Endothelial cell of umbilical vein (primary cell): Measurements from ENCODE around the gene AUTS2. TPM values are rescaled to one million over a fixed set of nuclear protein-coding genes. Genes with fewer than 3 reads are reported as not detected.

Experiments
- BruUV-seq: library from RNA; stranded (reverse); fragments of 400-500 nt; replicated peaks from 2 replicates; lab custom pipeline; 2021; lab: Mats Ljungman, UMichigan
- CTCF ChIA-PET: fragments of 300-600, 350-600 bp; sonication (Branson Sonifier 250); formaldehyde crosslinking; loops from one replicate; lab custom pipeline; 2021; ENCODE audit warnings: antibody characterized with exemption, inconsistent platforms; lab: Charles Lee
- POLR2A ChIA-PET: fragments of 300-600, 350-600 bp; sonication (Branson Sonifier 250); formaldehyde crosslinking; loops from one replicate; lab custom pipeline; 2021; ENCODE audit warnings: antibody characterized with exemption, inconsistent platforms; lab: Charles Lee
- DNase-seq: peaks from one replicate; pipeline ENCODE4 v3.0.0-alpha.2; 2011; ENCODE audit warnings: low read depth, low spot score
- FAIRE-seq: peaks from 2 replicates; lab custom pipeline; 2011; peaks lifted over from hg19 to GRCh38; lab: Jason Lieb, UNC
- H2AFZ ChIP-seq: 2 replicates; pipeline ENCODE4 v1.6.0; 2012; ENCODE audit warnings: low read depth, low read length, control low read depth, inconsistent platforms
- H3K27ac ChIP-seq: 2 replicates; pipeline ENCODE4 v1.5.1; 2011; ENCODE audit warnings: low read depth, mild to moderate bottlenecking, control low read depth, low read length, moderate library complexity; ENCODE audit not compliant: insufficient read depth
- H3K27me3 ChIP-seq, 2 experiments: 2 replicates each; pipeline versions ENCODE4 v1.6.0 to v1.6.1; 2011; ENCODE audit warnings: low read length in 2 of 2, mixed read lengths in 1 of 2; ENCODE audit not compliant: control insufficient read depth in 2 of 2, insufficient read depth in 2 of 2
- H3K36me3 ChIP-seq, 2 experiments: 2 replicates in 1 of 2; 3 replicates in 1 of 2; pipeline ENCODE4 v1.5.1; 2011; ENCODE audit warnings: low read length in 2 of 2, mild to moderate bottlenecking in 1 of 2, moderate library complexity in 1 of 2; ENCODE audit not compliant: control insufficient read depth in 2 of 2, insufficient read depth in 2 of 2; ENCODE audit errors: extremely low read depth in 1 of 2
- H3K4me1 ChIP-seq: 3 replicates; pipeline ENCODE4 v1.5.1; 2011; ENCODE audit warnings: mild to moderate bottlenecking, low read length; ENCODE audit not compliant: control insufficient read depth, insufficient read depth; ENCODE audit errors: extremely low read depth
- H3K4me2 ChIP-seq: 2 replicates; pipeline ENCODE4 v1.6.1; 2011; ENCODE audit warnings: low read length, control low read depth, mixed read lengths; ENCODE audit not compliant: insufficient read depth
- H3K4me3 ChIP-seq, 3 experiments: fragments of 200-600 bp in 1 of 3; sonication (generic), shearing (Covaris generic) in 1 of 3; replicated peaks in 1 of 3; 2 replicates each; pipeline ENCODE4 v1.5.1; 2011 to 2016; ENCODE audit warnings: control low read depth in 3 of 3, low read length in 3 of 3, mild to moderate bottlenecking in 2 of 3, inconsistent platforms in 1 of 3, low read depth in 1 of 3, moderate library complexity in 1 of 3; ENCODE audit not compliant: insufficient read depth in 1 of 3
- H3K79me2 ChIP-seq: 2 replicates; pipeline ENCODE4 v1.6.0; 2012; ENCODE audit warnings: low read length, inconsistent platforms; ENCODE audit not compliant: control insufficient read depth, insufficient read depth
- H3K9ac ChIP-seq: replicated peaks from 2 replicates; pipeline ENCODE3; 2011; ENCODE audit warnings: low read length, control low read depth; ENCODE audit not compliant: insufficient read depth; ENCODE audit errors: extremely low read depth
- H3K9me1 ChIP-seq: replicated peaks from 3 replicates; pipeline ENCODE4 v1.6.0; 2011; ENCODE audit warnings: mild to moderate bottlenecking, low read length; ENCODE audit not compliant: control insufficient read depth, insufficient read depth; ENCODE audit errors: extremely low read depth
- H3K9me3 ChIP-seq: replicated peaks from 2 replicates; pipeline ENCODE4 v1.5.1; 2012; ENCODE audit warnings: low read length, inconsistent platforms; ENCODE audit not compliant: control insufficient read depth, insufficient read depth
- H4K20me1 ChIP-seq: replicated peaks from 2 replicates; pipeline ENCODE3; 2011; ENCODE audit warnings: mild to moderate bottlenecking, low read length; ENCODE audit not compliant: control insufficient read depth, insufficient read depth; ENCODE audit errors: extremely low read depth
- EZH2 ChIP-seq: IDR thresholded peaks from 2 replicates; pipeline ENCODE4 v1.6.1; 2012; ENCODE audit warnings: borderline replicate concordance, low read depth, mild to moderate bottlenecking, moderate library complexity, low read length, inconsistent platforms; ENCODE audit not compliant: severe bottlenecking
- FOS ChIP-seq: IDR thresholded peaks from 2 replicates; pipeline ENCODE4 v1.6.1; 2011; ENCODE audit warnings: mild to moderate bottlenecking, low read length, moderate library complexity, borderline replicate concordance; ENCODE audit not compliant: insufficient read depth
- GATA2 ChIP-seq: IDR thresholded peaks from 2 replicates; pipeline ENCODE4 v1.7.0; 2011; ENCODE audit warnings: low read depth, mild to moderate bottlenecking, moderate library complexity, mixed read lengths, low read length; ENCODE audit not compliant: insufficient read length, insufficient read depth
- JUN ChIP-seq: IDR thresholded peaks from 2 replicates; pipeline ENCODE4 v1.6.1; 2011; ENCODE audit warnings: borderline replicate concordance, low read depth; ENCODE audit not compliant: insufficient read length, insufficient read depth
- MYC ChIP-seq: IDR thresholded peaks from one replicate; pipeline ENCODE4 v1.6.1; 2011; ENCODE audit warnings: mild to moderate bottlenecking, low read depth, low read length
- POLR2A ChIP-seq: IDR thresholded peaks from 2 replicates; pipeline ENCODE4 v1.6.1; 2012; ENCODE audit warnings: low read depth, mild to moderate bottlenecking, control low read depth, low read length
- POLR2AphosphoS5 ChIP-seq: IDR thresholded peaks from 2 replicates; pipeline ENCODE4 v1.6.1; 2012; ENCODE audit warnings: low read depth, mild to moderate bottlenecking, control low read depth, low read length, moderate library complexity; ENCODE audit not compliant: insufficient read depth
- dilution Hi-C: fragments of 300-500 bp; cut with MboI; formaldehyde crosslinking; loops from one replicate; pipeline ENCODE4 v1.15.0; 2019; ENCODE audit warnings: low sequenced_read_pairs; ENCODE audit not compliant: extremely low pct_ligation_motif_present
- intact Hi-C: fragments of 100-400 bp; cut with micrococcal nuclease; formaldehyde crosslinking; loops from one replicate; pipeline ENCODE4 v1.10.0; 2022
- polyA plus RNA-seq, 4 experiments: library from polyadenylated mRNA; depleted of rRNA in 3 of 4; stranded (reverse) in 3 of 4; unstranded in 1 of 4; fragments of >200 nt; gene quantifications; 2 replicates each; pipeline versions ENCODE4 v1.2.1 to v1.2.3, GENCODE V29; 2011 to 2012; ENCODE audit warnings: missing spikeins in 1 of 4
- total RNA-seq: library from RNA; stranded (reverse); gene quantifications from 2 replicates; pipeline ENCODE4 v1.2.3, GENCODE V29; 2021
- TF ChIP-seq, protein P1 (sequence below): IDR thresholded peaks from 2 replicates; pipeline ENCODE4 v1.6.1; 2011; ENCODE audit not compliant: insufficient read depth, insufficient read length
- TF ChIP-seq, protein P2 (sequence below), 2 donors: IDR thresholded peaks; 1 replicate in 1 of 2; 2 replicates in 1 of 2; pipeline ENCODE4 v1.5.1; 2011; ENCODE audit warnings: low read length in 2 of 2, mild to moderate bottlenecking in 2 of 2, moderate library complexity in 2 of 2, control low read depth in 1 of 2, inconsistent platforms in 1 of 2, low read depth in 1 of 2; ENCODE audit not compliant: insufficient read depth in 1 of 2; ENCODE audit errors: extremely low read depth in 1 of 2

The AUTS2 gene
- total and polyA plus RNA-seq, 2 donors (not counting 3 experiments of a cell fraction or from before 2014, with no cell fraction given), result 0.59 to 8.0 TPM

DNA sequence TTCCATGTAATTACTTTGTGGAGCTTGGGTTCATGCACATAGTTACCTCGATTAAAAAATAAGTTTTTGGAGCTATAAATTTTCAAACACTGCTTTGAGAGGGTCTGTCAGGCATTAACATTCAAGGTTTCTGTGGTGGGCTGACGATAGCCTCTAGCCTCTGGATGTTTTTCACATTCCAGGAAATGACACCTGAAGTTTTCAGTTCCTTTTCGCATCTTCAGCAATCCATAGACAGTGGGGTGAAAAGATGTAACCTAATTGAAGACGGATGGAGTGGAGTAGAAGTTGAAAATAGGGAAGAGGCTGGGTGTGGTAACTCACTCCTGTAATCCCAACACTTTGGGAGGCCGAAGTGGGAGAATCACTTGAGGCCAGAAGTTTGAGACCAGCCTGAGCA, 197.7 kb downstream of the AUTS2 start:
- Histone ChIP-seq H3K4me2 (no peak overlapping the region), H3K36me3 (no peaks in the 10 kb centered on the region), H3K79me2 (no peaks in the 10 kb centered on the region), H3K4me1 (no peaks in the 10 kb centered on the region), H4K20me1 (no peaks in the 10 kb centered on the region), H3K4me3 (no peak overlapping the region), H3K27me3 (no peaks in the 10 kb centered on the region), H3K9me1 (no peaks in the 10 kb centered on the region), H3K27ac (no peak overlapping the region), H3K9me3 (no peaks in the 10 kb centered on the region), H2AFZ (no peak overlapping the region), H3K9ac (no peak overlapping the region)
- ChIA-PET CTCF (no interaction called here), POLR2A (interaction anchor here (0.7 kb wide), 1 partner anchor 772 kb away, joined by 4 read pairs; no protein-coding TSS in a partner anchor)
- FAIRE-seq (no peak), DNase-seq (no peak)
- intact Hi-C loops, result loop anchor here (5.0 kb wide), 1 partner anchor 1236 kb away; no protein-coding TSS in a partner anchor
- BruUV-seq, result no TSS peak
- TF ChIP-seq EZH2, result no peak
- no peak for TF ChIP-seq GATA2
- TF ChIP-seq, protein P1, sequence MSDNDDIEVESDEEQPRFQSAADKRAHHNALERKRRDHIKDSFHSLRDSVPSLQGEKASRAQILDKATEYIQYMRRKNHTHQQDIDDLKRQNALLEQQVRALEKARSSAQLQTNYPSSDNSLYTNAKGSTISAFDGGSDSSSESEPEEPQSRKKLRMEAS, result no peak
- TF ChIP-seq MYC, result no peak
- no peak for TF ChIP-seq FOS
- TF ChIP-seq POLR2AphosphoS5, result no peak
- TF ChIP-seq POLR2A, result no peak
- TF ChIP-seq, protein P2, sequence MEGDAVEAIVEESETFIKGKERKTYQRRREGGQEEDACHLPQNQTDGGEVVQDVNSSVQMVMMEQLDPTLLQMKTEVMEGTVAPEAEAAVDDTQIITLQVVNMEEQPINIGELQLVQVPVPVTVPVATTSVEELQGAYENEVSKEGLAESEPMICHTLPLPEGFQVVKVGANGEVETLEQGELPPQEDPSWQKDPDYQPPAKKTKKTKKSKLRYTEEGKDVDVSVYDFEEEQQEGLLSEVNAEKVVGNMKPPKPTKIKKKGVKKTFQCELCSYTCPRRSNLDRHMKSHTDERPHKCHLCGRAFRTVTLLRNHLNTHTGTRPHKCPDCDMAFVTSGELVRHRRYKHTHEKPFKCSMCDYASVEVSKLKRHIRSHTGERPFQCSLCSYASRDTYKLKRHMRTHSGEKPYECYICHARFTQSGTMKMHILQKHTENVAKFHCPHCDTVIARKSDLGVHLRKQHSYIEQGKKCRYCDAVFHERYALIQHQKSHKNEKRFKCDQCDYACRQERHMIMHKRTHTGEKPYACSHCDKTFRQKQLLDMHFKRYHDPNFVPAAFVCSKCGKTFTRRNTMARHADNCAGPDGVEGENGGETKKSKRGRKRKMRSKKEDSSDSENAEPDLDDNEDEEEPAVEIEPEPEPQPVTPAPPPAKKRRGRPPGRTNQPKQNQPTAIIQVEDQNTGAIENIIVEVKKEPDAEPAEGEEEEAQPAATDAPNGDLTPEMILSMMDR (IDR thresholded peaks at IDR 0.05; ENCODE audit: extremely low read depth in 1 of 2, insufficient read depth in 1 of 2, low read depth in 1 of 2, low read length in 2 of 2), result no peak
- TF ChIP-seq JUN, result no peak
- dilution Hi-C loops, result no loop called here
